K562 (cell line): ENCODE data around the gene SSR2. TPM values are rescaled to one million over a fixed set of nuclear protein-coding genes. Genes with fewer than 3 reads are reported as not detected.

Experiments used
- CBX3 ChIP-seq, 2 experiments: IDR thresholded peaks; 1 replicate in 1 of 2; 2 replicates in 1 of 2; pipeline ENCODE4 v1.6.1; 2012; ENCODE audit warnings: inconsistent platforms in 2 of 2, low read length in 2 of 2, borderline replicate concordance in 1 of 2, control low read depth in 1 of 2
- DDX20 ChIP-seq: fragments of 450-650 bp; IDR thresholded peaks from 2 replicates; pipeline ENCODE4 v1.6.1; 2016; ENCODE audit warnings: missing genetic modification characterization, low read depth, mild to moderate bottlenecking, missing compliant biosample characterization, moderate library complexity
- ESRRA ChIP-seq: fragments of 450-650 bp; IDR thresholded peaks from 2 replicates; pipeline ENCODE4 v1.6.1; 2014; ENCODE audit warnings: low read depth, mild to moderate bottlenecking, moderate library complexity, borderline replicate concordance
- FOXM1 ChIP-seq, 2 experiments: fragments of 450-650 bp in 1 of 2; sonication (generic) in 1 of 2; formaldehyde crosslinking in 1 of 2; IDR thresholded peaks; 2 replicates each; pipeline versions ENCODE4 v1.6.1 to v1.9.0; 2017 to 2022; ENCODE audit warnings: low read depth in 2 of 2, mild to moderate bottlenecking in 2 of 2, missing genetic modification reagents in 1 of 2, moderate library complexity in 1 of 2
- GABPA ChIP-seq: fragments of 200-800 bp; sonication (Bioruptor generic); conservative IDR thresholded peaks from 2 replicates; pipeline ENCODE4 v1.6.1; 2016; ENCODE audit warnings: low read depth, missing genetic modification characterization, missing compliant biosample characterization
- HDAC1 ChIP-seq, 2 experiments: fragments of 450-650 bp; IDR thresholded peaks; 2 replicates each; pipeline ENCODE4 v1.6.1; 2016 to 2017; ENCODE audit warnings: inconsistent platforms in 1 of 2, mild to moderate bottlenecking in 1 of 2, moderate library complexity in 1 of 2
- HINFP ChIP-seq: fragments of 450-650 bp; conservative IDR thresholded peaks from 2 replicates; pipeline ENCODE4 v1.6.1; 2016; ENCODE audit warnings: missing genetic modification characterization, low read depth, mild to moderate bottlenecking, control low read depth, missing compliant biosample characterization
- HNRNPLL ChIP-seq: fragments of 200-400 bp; formaldehyde crosslinking; IDR thresholded peaks from 2 replicates; pipeline ENCODE4 v1.6.1; 2017; ENCODE audit warnings: low read length, low read depth, mild to moderate bottlenecking; ENCODE audit not compliant: poor library complexity, severe bottlenecking
- IFI16 ChIP-seq: fragments of 250-450 bp; sonication (Bioruptor Pico); IDR thresholded peaks from 2 replicates; pipeline ENCODE4 v2.1.2; 2022; ENCODE audit warnings: mild to moderate bottlenecking, inconsistent platforms
- LCOR ChIP-seq: sonication (generic); formaldehyde crosslinking; IDR thresholded peaks from 2 replicates; pipeline ENCODE4 v1.8.0; 2022; ENCODE audit warnings: mild to moderate bottlenecking, missing genetic modification reagents
- MTA1 ChIP-seq: fragments of 450-650 bp; IDR thresholded peaks from 2 replicates; pipeline ENCODE4 v1.6.1; 2017; ENCODE audit warnings: borderline replicate concordance
- NCOR1 ChIP-seq: fragments of 450-650 bp; IDR thresholded peaks from 2 replicates; pipeline ENCODE4 v1.6.1; 2016; ENCODE audit warnings: mild to moderate bottlenecking, moderate library complexity
- NEUROD1 ChIP-seq: fragments of 150-350 bp; IDR thresholded peaks from 2 replicates; pipeline ENCODE4 v1.6.1; 2014; ENCODE audit warnings: borderline replicate concordance, low read length, low read depth; ENCODE audit not compliant: partially characterized antibody
- NFXL1 ChIP-seq: fragments of 450-650 bp; formaldehyde crosslinking; IDR thresholded peaks from 2 replicates; pipeline ENCODE4 v1.4.0; 2021; ENCODE audit warnings: mild to moderate bottlenecking
- NUFIP1 ChIP-seq: fragments of 450-650 bp; IDR thresholded peaks from 2 replicates; pipeline ENCODE4 v1.6.1; 2018; ENCODE audit not compliant: partially characterized antibody
- RBM15 ChIP-seq: fragments of 200-400 bp; formaldehyde crosslinking; IDR thresholded peaks from 2 replicates; pipeline ENCODE4 v1.6.1; 2018; ENCODE audit warnings: mild to moderate bottlenecking, low read length, moderate library complexity; ENCODE audit not compliant: insufficient read depth
- TCF3 ChIP-seq: sonication (generic); formaldehyde crosslinking; IDR thresholded peaks from 2 replicates; pipeline ENCODE4 v1.4.0; 2020; ENCODE audit warnings: mild to moderate bottlenecking, missing genetic modification reagents
- TFE3 ChIP-seq: fragments of 450-650 bp; formaldehyde crosslinking; IDR thresholded peaks from 2 replicates; pipeline ENCODE4 v1.4.0; 2020; ENCODE audit warnings: mild to moderate bottlenecking, mixed read lengths
- ZBTB11 ChIP-seq, 3 experiments: fragments of 200-800 bp in 1 of 3; fragments of 250-450 bp in 1 of 3; fragments of 450-650 bp in 1 of 3; sonication (Bioruptor Pico) in 1 of 3; sonication (Bioruptor generic) in 1 of 3; formaldehyde crosslinking in 1 of 3; IDR thresholded peaks; 2 replicates each; pipeline versions ENCODE4 v1.6.1 to v1.8.0; 2016 to 2022; ENCODE audit warnings: mild to moderate bottlenecking in 2 of 3, missing genetic modification characterization in 2 of 3, missing compliant biosample characterization in 1 of 3, moderate library complexity in 1 of 3
- ZKSCAN8 ChIP-seq: fragments of 200-800 bp; sonication (Bioruptor generic); IDR thresholded peaks from 2 replicates; pipeline ENCODE4 v1.6.1; 2016; ENCODE audit warnings: missing genetic modification characterization, missing compliant biosample characterization
- ZNF444 ChIP-seq: fragments of 250-450 bp; sonication (Bioruptor Pico); IDR thresholded peaks from 2 replicates; pipeline ENCODE4 v1.4.0; 2020; ENCODE audit warnings: mild to moderate bottlenecking, moderate library complexity
- polyA plus RNA-seq, 8 experiments: library from polyadenylated mRNA; depleted of rRNA in 4 of 8; stranded (reverse) in 5 of 8; unstranded in 3 of 8; fragments of >200 nt; fragmentation: Nextera tagmentation in 2 of 8; fragmentation: Illumina TruSeq in 1 of 8; extraction: Ambion mirVana in 2 of 8; extraction: Trizol in 1 of 8; gene quantifications; 2 replicates each; pipeline versions ENCODE4 v1.2.1 to v1.2.3, GENCODE V29; 2011 to 2014; ENCODE audit warnings: inconsistent platforms in 1 of 8, missing spikeins in 1 of 8
- total RNA-seq, 7 experiments: library from RNA; depleted of rRNA in 6 of 7; stranded (reverse); fragments of >200 nt in 6 of 7; fragmentation: Illumina TruSeq in 2 of 7; extraction: Trizol in 2 of 7; gene quantifications; 2 replicates each; pipeline versions ENCODE4 v1.2.1 to v1.2.3, GENCODE V29; 2011 to 2021; ENCODE audit warnings: low replicate concordance in 1 of 7

Gene SSR2
- total and polyA plus RNA-seq, 9 of the 15 experiments (the other 6 are each of a cell fraction or from before 2014, with no cell fraction given): 161 to 411 (median 240) TPM

DNA sequence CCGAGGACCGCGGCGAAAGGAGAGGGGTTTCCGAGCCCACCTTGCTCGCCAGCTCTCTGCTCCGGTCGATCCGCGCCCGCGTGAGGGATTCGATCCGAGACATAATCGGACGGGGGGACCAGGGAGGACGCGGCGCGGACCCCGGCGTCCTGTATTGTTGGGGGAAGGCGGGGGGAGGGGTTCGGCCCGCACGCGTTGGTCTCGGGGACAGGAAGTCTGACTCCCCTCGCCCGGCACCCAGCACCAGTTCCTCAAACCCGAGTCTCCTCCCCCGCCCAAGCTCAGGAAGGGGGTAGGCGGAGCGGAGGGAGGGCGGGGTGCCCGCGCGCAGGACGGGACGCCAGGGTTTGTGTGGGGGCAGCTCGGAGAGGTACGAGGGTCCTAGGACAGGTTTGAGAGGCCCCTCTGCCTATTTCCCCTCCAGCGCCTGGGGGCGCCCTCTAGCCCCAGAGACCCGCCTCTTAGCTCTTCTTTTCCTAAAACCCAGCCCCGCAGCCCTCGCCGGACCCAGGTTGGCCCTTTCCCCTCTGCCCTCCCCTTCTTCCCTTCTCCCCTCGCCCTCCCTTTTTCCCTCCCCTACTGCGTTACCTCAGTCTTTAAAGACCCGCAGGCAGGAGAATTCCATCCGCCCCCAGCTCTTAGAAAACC lies 42.3 kb downstream of the SSR2 start, which contains the start of gene ARHGEF2 (continued):
- TF ChIP-seq NEUROD1 (no peak), RBM15 (no peak), FOXM1 (IDR thresholded peaks at IDR 0.05; ENCODE audit: low read depth) (no peak), FOXM1 (CRISPR knock-in tag; IDR thresholded peaks at IDR 0.05; ENCODE audit: low read depth) (0 out of 2 replicates have a peak, but pooled peaks have one; percentile 58), ZKSCAN8 (CRISPR knock-in tag) (no peak), HNRNPLL (peak; percentile 12), IFI16 (CRISPR knock-in tag) (no peak), ZNF444 (CRISPR knock-in tag) (no peak), HDAC1 (IDR thresholded peaks at IDR 0.05) (peak in 1 of 2 experiments; percentile 43; a peak in 1 of 4 replicates), NCOR1 (0 out of 2 replicates have a peak, but pooled peaks have one; percentile 21), HINFP (tag) (no peak), CBX3 (IDR thresholded peaks at IDR 0.05; ENCODE audit: borderline replicate concordance in 1 of 2, low read length in 2 of 2) (peak in 1 of 2 experiments; percentile 12; a peak in 1 of 3 replicates), GABPA (tag) (peak; percentile 66), MTA1 (peak; percentile 29; the same call in 1 of the 2 replicates), NFXL1 (CRISPR knock-in tag) (no peak), ESRRA (no peak), LCOR (0 out of 2 replicates have a peak, but pooled peaks have one; percentile 67), ZBTB11 (CRISPR knock-in tag; IDR thresholded peaks at IDR 0.05) (peak in 1 of 3 experiments; percentile 66; a peak in 2 of 6 replicates), NUFIP1 (no peak), TFE3 (CRISPR knock-in tag) (no peak), TCF3 (no peak), DDX20 (no peak)
